NCI-H774 (cell line): ENCODE measurements around the gene FCHSD1.
"Not testable (repeated sequence)": the region's sequence is repeated elsewhere in the genome, so short reads cannot be mapped to it uniquely, and the experiment has no call there.

Experiments used
- DNase-seq: peaks from one replicate; lab custom pipeline; 2025; lab: John Stamatoyannopoulos, UW

The FCHSD1 gene

GRCh38 chr5:141617682-141618029 is 33.6 kb downstream of the FCHSD1 start:
- DNase-seq = no peak

GRCh38 chr5:141617128-141617527 is 34.1 kb downstream of the FCHSD1 start:
- DNase-seq = no peak

GRCh38 chr5:141615991-141616720 is 35.1 kb downstream of the FCHSD1 start:
- DNase-seq = no peak

GRCh38 chr5:141613344-141613743 is 37.9 kb downstream of the FCHSD1 start:
- DNase-seq = no peak

- no peak for DNase-seq
These were observed 39.9 kb downstream of the FCHSD1 start for GRCh38 chr5:141611289-141611688.

GRCh38 chr5:141609921-141610320 is 41.3 kb downstream of the FCHSD1 start:
- DNase-seq = not testable (repeated sequence)

- DNase-seq = no peak
These were observed 42.2 kb downstream of the FCHSD1 start for GRCh38 chr5:141609044-141609443.

- DNase-seq = no peak
These were observed 42.7 kb downstream of the FCHSD1 start for GRCh38 chr5:141608557-141608956.

- DNase-seq = no peak
These were observed 43.2 kb downstream of the FCHSD1 start for GRCh38 chr5:141608046-141608445.

GRCh38 chr5:141605523-141606277 is 45.5 kb downstream of the FCHSD1 start:
- DNase-seq = no peak

GRCh38 chr5:141603923-141604717 is 47.1 kb downstream of the FCHSD1 start:
- DNase-seq = no peak

GRCh38 chr5:141602606-141603005 is 48.6 kb downstream of the FCHSD1 start:
- no peak for DNase-seq

GRCh38 chr5:141598391-141599345 is 52.5 kb downstream of the FCHSD1 start:
- no peak for DNase-seq

- no peak for DNase-seq
These were observed 53.4 kb downstream of the FCHSD1 start for GRCh38 chr5:141597814-141598213.

- no peak for DNase-seq
These were observed 53.8 kb downstream of the FCHSD1 start for GRCh38 chr5:141597394-141597793.

- DNase-seq = no peak
These were observed 54.4 kb downstream of the FCHSD1 start for GRCh38 chr5:141596867-141597266.

GRCh38 chr5:141590127-141590526 is 61.1 kb downstream of the FCHSD1 start:
- DNase-seq = no peak
